Middle frontal gyrus (tissue), 1 donor: ENCODE results near the gene LCN12.

Source experiments
- DNase-seq: peaks from one replicate; pipeline ENCODE4 v3.0.0-alpha.2; 2015; ENCODE audit warnings: low spot score; ENCODE audit errors: extremely low spot score

Gene LCN12

GRCh38 chr9:136972335-136972734 lies 20.3 kb downstream of the LCN12 start:
- DNase-seq: no peak

- no peak for DNase-seq
Measured at GRCh38 chr9:136972743-136973142, 20.7 kb downstream of the LCN12 start.

- no peak for DNase-seq
Measured at GRCh38 chr9:136973618-136974617, 21.8 kb downstream of the LCN12 start.

- DNase-seq: no peak
Measured at GRCh38 chr9:136974817-136975535, 22.9 kb downstream of the LCN12 start.

GRCh38 chr9:136975644-136976043 lies 23.6 kb downstream of the LCN12 start:
- DNase-seq: peak; percentile 55

GRCh38 chr9:136977223-136977622 lies 25.1 kb downstream of the LCN12 start, which contains the start of gene PTGDS:
Gene PTGDS, plus strand, starts transcription at chr9:136977504. Its CDS starts 75 bp downstream, at chr9:136977579.
- DNase-seq: peak; percentile 86

GRCh38 chr9:136977649-136978072 lies 25.6 kb downstream of the LCN12 start:
- no peak for DNase-seq

- peak; percentile 77 for DNase-seq
Measured at GRCh38 chr9:136978073-136978864, 26.2 kb downstream of the LCN12 start.

GRCh38 chr9:136978865-136979544 lies 26.9 kb downstream of the LCN12 start:
- DNase-seq: no peak

GRCh38 chr9:136979769-136980587 lies 27.9 kb downstream of the LCN12 start:
- DNase-seq: no peak

- no peak for DNase-seq
Measured at GRCh38 chr9:136980669-136981478, 28.8 kb downstream of the LCN12 start.

GRCh38 chr9:136981588-136982231 lies 29.6 kb downstream of the LCN12 start:
- DNase-seq: no peak

GRCh38 chr9:136982232-136983051 lies 30.4 kb downstream of the LCN12 start, which contains the start of gene LCNL1:
Gene LCNL1, plus strand, starts transcription at chr9:136982993. Its CDS starts 594 bp downstream, at chr9:136983587.
- no peak for DNase-seq

- DNase-seq: no peak
Measured at GRCh38 chr9:136983167-136983566, 31.1 kb downstream of the LCN12 start.

GRCh38 chr9:136983656-136984314 lies 31.7 kb downstream of the LCN12 start:
- no peak for DNase-seq

GRCh38 chr9:136984464-136985026 lies 32.5 kb downstream of the LCN12 start:
- no peak for DNase-seq
